NCI-H1436 treated with DMSO at 0.1 percent for 48 hours (cell line): ENCODE data around the gene HIF3A.
"Not testable (repeated sequence)": the region's sequence is repeated elsewhere in the genome, so short reads cannot be mapped to it uniquely, and the experiment has no call there.

Source experiments
- DNase-seq: peaks from one replicate; lab custom pipeline; 2025; lab: John Stamatoyannopoulos, UW

HIF3A gene

DNA sequence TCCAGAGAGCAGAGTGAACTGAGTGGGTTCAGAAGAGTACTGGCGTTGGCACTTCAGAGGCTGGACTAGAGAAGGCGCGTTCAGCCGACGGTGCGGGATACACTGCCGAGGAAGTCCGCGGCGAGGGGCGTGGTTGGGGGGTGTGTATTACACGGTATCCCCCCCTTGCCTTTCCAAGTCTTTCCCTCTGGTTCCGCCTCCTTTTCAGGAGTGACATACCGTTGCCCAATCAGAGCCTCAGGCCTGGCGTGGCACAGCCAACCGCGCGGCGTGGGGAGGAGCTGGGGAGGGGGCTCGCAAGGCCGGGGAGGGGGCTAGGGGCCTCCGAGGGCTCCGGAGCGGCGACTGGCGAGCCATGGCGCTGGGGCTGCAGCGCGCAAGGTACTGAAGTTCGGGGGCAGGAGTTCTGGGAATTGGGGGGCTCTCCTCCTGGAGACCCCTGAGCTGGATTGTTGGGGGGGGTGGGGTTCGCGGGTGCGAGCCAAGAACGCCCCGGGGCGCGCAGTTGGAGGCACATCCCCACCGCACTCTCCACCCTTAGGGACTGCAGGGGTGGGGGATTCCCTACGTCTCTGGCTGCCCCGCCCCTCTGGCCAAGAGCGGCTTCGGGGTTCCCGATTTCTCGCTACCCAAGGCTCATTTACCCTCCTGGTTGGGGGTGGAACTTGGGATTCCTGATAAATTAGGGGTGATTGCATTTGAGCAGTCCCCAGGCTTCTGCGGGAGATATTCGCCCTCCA lies at the start of gene HIF3A:
Gene HIF3A, plus strand, starts transcription at position 321 of the 740 bp plus-strand sequence. Its CDS starts 35 bp downstream, at position 356.
- no peak for DNase-seq

DNA sequence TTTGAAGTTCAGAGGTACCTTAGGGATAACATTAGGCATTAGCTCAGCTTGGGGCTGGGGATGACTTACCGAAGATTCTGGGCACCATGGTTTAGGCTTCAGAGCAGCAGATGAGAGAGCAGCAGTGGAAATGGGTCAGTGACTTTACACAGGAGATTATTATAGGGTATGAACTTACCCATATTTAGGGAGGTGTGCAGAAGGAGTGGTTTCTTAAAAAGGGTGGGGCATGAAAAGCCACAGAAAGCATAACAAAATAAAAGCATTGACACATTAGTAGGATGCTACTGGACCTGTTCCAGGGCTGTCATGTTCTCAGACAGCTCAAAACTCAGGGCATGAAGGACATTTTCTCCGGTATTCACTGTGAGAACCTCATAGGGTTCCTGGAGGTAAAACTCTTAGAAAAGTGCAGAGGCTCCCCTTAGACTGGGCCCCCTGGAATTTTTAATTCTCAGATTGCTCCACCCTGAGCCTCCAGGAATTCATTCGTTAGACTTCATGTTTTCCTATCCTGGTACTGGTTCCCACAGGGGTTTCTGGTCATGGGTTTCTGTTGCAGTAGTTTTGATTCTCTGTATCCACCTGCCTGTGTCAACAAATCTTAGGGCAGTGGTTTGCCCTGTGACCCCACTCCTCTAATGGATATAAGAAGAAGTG lies 46.6 kb upstream of the HIF3A start:
- no peak for DNase-seq

- DNase-seq: no peak
Observed at GRCh38 chr19:46251416-46251815, 45.4 kb upstream of the HIF3A start.

GRCh38 chr19:46254776-46255175 lies 42.1 kb upstream of the HIF3A start:
- DNase-seq: no peak

DNA sequence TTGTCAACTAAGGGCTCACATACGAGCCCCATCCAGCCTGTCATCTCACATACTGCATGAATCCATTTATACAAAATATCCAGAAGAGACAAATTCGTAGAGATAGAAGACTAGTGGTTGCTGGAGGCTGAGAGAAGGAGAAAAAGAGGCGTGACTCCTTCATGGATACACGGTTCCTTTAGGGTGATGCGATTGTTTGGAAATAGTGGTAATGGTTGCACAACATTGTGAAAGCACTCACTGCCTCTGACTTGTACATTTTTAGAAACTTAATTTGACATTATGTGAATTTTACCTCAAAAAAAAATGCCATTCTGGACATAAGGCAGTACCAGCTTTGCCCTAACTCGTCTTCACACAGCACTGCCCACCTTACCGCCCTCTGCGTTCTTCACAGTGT lies 40.0 kb upstream of the HIF3A start:
- DNase-seq: no peak

GRCh38 chr19:46261501-46261900 lies 35.3 kb upstream of the HIF3A start:
- DNase-seq: not testable (repeated sequence)

- not testable (repeated sequence) for DNase-seq
Observed at GRCh38 chr19:46262684-46263296, 34.1 kb upstream of the HIF3A start.

- DNase-seq: not testable (repeated sequence)
Observed at GRCh38 chr19:46264801-46265200, 32.0 kb upstream of the HIF3A start.

DNA sequence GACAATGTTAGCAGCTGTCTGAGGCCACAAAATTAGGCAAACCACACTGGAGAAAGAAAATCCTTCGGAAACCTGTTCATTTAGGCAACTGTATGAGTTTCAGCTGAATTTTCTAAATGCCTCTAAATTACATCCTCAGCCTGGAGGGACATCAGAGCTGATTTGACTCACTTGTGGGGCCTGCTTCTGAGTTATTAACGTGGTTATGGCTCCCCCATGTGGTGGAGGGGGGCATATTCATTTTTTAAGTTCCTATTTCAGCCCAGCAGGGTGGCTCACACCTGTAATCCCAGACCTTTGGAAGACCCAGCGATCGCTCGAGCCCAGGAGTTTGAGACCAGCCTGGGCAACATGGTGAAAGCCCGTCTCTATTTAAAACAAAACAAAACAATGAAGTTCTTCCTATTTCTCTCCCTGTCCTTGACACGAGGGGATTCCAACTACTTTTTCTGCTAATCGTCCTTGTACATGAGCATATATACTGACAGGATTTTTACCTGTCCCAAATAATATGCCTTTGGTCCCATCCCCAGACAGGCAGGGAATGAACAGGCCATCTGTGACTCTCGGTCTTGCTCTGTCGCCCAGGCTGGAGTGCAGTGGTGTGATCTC lies 31.5 kb upstream of the HIF3A start:
- DNase-seq: no peak

DNA sequence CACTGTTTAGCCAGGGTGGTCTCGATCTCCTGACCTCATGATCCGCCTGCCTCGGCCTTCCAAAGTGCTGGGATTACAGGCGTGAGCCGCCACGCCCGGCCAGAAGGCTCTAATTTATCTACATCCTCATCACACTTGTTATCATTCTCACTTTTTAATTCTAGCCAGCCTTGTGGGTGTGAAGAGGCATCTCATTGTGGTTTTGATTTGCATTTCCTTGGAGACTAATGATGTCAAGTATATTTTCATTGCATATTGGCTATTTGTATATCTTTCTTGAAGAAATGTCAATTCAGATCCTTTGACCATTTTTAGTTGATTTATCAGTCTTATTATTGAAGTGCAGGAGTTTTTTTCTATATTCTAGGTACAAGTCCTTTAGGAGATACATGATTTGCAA lies 27.7 kb upstream of the HIF3A start:
- DNase-seq: no peak

DNA sequence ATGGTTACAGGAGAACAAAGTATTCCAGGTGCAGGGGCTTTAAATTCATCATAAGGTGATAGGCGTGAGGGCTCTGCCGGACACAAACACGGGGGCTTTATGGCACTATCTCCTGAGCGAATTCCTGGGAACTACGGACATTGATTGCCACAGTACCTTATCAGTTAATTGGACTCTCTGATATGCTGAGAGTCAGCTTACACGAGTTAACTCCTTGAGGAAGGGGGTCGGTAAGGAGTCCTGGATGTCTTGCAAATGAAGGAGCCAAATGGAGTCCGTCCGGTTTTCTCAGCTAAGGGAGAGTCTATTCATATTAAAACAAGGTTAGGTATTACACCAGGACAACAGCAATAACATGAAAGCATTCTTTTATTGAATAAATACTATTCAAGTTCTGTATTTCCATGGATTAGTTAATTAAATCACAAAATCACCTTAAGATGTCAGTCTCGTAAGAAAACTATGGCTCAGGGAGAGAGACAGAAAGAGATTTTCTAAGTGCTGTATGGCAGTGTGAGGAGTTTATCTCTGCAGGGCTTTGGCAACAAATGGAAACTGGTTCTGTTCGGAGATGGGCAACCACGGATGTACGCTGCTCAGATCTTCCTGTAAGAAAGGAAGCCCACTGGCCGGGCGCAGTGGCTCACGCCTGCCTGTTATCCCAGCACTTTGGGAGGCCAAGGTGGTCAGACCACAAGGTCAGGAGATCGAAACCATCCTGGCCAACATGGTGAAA lies 26.2 kb upstream of the HIF3A start:
- DNase-seq: no peak

- DNase-seq: no peak
Observed at GRCh38 chr19:46271481-46272197, 25.2 kb upstream of the HIF3A start.

DNA sequence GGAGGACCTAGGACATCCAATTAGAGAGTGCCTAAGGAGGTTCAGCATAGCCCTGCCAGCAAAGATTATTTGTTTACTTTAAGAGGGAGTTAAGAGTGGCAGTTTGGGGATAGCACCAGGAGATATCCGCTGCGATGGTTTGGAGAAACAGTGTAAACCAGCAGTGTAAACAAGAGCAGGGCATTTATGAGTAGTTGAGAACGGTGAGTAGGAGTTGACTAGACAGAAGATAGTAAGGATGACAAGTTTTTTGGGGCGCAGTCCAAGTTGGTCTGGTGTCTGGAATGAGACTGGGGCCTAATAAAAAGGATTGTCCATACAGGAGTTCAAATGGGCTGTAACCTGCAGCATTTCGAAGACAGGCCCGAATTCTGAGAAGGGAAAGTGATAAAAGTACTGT lies 22.9 kb upstream of the HIF3A start:
- DNase-seq: not testable (repeated sequence)

- no peak for DNase-seq
Observed at GRCh38 chr19:46279177-46279576, 17.7 kb upstream of the HIF3A start.

DNA sequence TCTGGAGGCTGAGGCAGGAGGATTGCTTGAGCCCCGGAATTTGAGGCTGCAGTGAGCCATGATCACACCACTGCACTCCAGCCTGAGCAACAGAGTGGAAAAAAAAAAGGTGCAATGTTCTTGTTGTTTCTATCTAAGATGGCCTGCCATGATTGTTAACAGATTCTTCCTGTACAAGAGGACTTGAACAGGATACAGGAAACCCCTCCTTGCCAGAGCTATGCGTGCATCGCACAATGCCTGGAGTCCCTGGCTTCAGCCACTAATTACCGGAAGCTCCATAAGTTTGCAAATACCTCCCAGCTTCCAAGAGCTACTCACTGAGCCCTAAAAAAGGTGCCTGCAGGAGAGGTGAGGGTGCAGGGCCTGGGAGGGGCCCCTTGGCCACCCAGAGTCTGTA lies 13.1 kb upstream of the HIF3A start:
- no peak for DNase-seq

DNA sequence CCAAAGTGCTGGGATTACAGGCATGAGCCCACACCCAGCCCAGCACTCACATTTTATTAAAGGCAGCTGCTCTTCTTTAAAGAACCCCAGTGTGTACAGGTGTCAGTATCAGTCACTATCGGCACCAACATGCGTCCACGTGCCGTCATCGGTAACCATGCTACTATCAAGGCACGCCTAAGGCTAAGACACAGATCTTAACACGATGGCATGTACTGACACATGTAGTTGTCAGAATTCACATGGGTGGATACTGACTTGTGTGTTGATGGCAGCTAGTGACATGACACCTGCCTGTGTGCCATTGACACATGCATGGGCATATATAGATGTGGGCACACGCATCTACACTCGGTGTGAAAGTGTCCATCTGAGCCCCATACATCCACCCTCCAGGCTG lies 12.2 kb upstream of the HIF3A start:
- DNase-seq: no peak

- no peak for DNase-seq
Observed at GRCh38 chr19:46287585-46287984, 9.3 kb upstream of the HIF3A start.

- DNase-seq: no peak
Observed at GRCh38 chr19:46288896-46289588, 7.8 kb upstream of the HIF3A start.

DNA sequence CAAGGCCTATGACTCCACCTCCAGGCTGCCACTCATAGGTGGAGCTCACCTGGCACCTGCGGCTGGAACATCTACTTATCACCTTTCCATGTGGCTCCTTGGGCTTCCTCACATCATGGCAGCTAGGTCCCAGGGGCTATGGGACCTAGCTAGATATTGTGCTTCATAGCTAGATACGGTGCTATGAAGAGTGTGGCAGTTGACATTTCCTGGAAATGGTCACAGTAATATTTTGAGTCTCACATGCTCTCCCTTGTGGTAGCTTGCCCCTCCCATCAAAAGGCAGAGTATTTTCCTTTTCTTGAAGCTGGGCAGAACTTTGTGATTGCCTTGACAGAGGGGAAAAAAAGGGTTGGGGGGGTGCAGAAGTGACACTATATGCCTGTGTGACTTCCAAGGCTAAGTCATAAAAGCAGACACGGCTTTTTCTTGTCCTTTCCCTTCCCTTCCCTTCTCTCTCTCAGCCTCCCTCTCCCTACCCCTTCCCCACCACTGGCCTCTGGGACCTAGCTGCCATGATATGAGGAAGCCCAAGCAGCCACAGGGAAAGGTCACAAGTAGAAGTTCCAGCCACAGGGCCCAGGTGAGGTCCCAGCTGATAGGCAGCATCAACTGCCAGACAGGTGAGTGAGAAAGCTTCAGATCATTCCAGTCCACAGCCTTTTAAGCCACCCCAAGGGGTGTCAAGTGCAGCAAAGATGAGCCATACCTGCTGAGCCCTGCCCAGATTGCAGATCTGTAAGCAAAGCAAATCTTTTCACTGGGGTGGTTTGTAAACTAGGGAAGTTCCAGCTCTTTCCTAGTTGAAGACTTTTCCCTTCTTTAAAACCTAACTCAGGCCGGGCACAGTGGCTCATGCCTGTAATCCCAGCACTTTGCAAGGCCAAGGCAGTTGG lies 6.9 kb upstream of the HIF3A start:
- no peak for DNase-seq

GRCh38 chr19:46291829-46292228 lies 5.0 kb upstream of the HIF3A start:
- DNase-seq: no peak
